Gastrocnemius medialis (tissue), 4 donors: ENCODE results near the gene CNNM2. TPM values are rescaled to one million over a fixed set of nuclear protein-coding genes. Genes with fewer than 3 reads are reported as not detected.
"Not testable (repeated sequence)": the region's sequence is repeated elsewhere in the genome, so short reads cannot be mapped to it uniquely, and the experiment has no call there.

Experiments used
- ATAC-seq, 2 donors: fragments of 150-250 bp; one replicate each; pipeline ENCODE4 v1.9.1; 2016
- DNase-seq, 2 donors: peaks; one replicate each; pipeline ENCODE4 v3.0.0-alpha.2; 2019
- H3K27ac ChIP-seq, 4 donors: fragments of 200-600 bp; sonication (generic); 1 replicate in 1 of 4; 2 replicates in 3 of 4; pipeline ENCODE4 v1.5.1; 2016 to 2018; ENCODE audit warnings: mild to moderate bottlenecking in 2 of 4, moderate library complexity in 1 of 4
- H3K27me3 ChIP-seq, 3 donors: fragments of 200-600 bp; sonication (generic) in 2 of 3; 1 replicate in 1 of 3; 2 replicates in 2 of 3; pipeline versions ENCODE4 v1.5.1 to v1.6.0; 2016 to 2019; ENCODE audit warnings: mild to moderate bottlenecking in 1 of 3, moderate library complexity in 1 of 3
- H3K36me3 ChIP-seq, 2 donors: fragments of 200-600 bp; sonication (generic) in 1 of 2; one replicate each; pipeline ENCODE4 v1.5.1; 2017 to 2018
- H3K4me1 ChIP-seq, 2 donors: fragments of 200-600 bp; sonication (generic) in 1 of 2; one replicate each; pipeline ENCODE4 v1.5.1; 2016 to 2017; ENCODE audit warnings: mild to moderate bottlenecking in 2 of 2
- H3K4me3 ChIP-seq, 4 donors: fragments of 200-600 bp; sonication (generic) in 3 of 4; 1 replicate in 1 of 4; 2 replicates in 3 of 4; pipeline ENCODE4 v1.5.1; 2016 to 2019; ENCODE audit warnings: mild to moderate bottlenecking in 2 of 4
- H3K9me3 ChIP-seq, 3 donors: fragments of 200-600 bp; sonication (generic) in 2 of 3; 1 replicate in 1 of 3; 2 replicates in 2 of 3; pipeline ENCODE4 v1.5.1; 2016 to 2019
- CTCF ChIP-seq, 5 experiments: fragments of 450-650 bp in 3 of 5; fragments of 200-600 bp in 2 of 5; sonication (generic) in 2 of 5; IDR thresholded peaks in 4 of 5; conservative IDR thresholded peaks in 1 of 5; 1 replicate in 4 of 5; 2 replicates in 1 of 5; pipeline ENCODE4 v1.5.1; 2016 to 2019; ENCODE audit warnings: antibody characterized with exemption in 5 of 5, mild to moderate bottlenecking in 3 of 5, moderate library complexity in 3 of 5
- POLR2A ChIP-seq, 2 donors: fragments of 450-650 bp; IDR thresholded peaks; one replicate each; pipeline ENCODE4 v1.6.1; 2017; ENCODE audit warnings: antibody characterized with exemption in 2 of 2, mild to moderate bottlenecking in 2 of 2, moderate library complexity in 2 of 2
- in situ Hi-C, 4 donors: fragments of 200-750 bp; cut with MboI; loops; one replicate each; pipeline versions ENCODE4 v1.15.0 to v1.8.0; 2017; ENCODE audit warnings: low sequenced_read_pairs in 4 of 4
- intact Hi-C: fragments of 100-400 bp; cut with DNase I; formaldehyde crosslinking; loops from one replicate; pipeline ENCODE4 v1.15.1; 2023; ENCODE audit warnings: low total_unique reads
- total RNA-seq, 4 donors: library from RNA; depleted of rRNA; stranded (reverse); fragments of >200 nt; gene quantifications; one replicate each; pipeline versions ENCODE4 v1.1.0 to v1.2.3, GENCODE V29; 2016

Gene CNNM2
- total RNA-seq, 4 donors from 2014 or later = 1.1 to 3.2 (median 2.0) TPM

DNA sequence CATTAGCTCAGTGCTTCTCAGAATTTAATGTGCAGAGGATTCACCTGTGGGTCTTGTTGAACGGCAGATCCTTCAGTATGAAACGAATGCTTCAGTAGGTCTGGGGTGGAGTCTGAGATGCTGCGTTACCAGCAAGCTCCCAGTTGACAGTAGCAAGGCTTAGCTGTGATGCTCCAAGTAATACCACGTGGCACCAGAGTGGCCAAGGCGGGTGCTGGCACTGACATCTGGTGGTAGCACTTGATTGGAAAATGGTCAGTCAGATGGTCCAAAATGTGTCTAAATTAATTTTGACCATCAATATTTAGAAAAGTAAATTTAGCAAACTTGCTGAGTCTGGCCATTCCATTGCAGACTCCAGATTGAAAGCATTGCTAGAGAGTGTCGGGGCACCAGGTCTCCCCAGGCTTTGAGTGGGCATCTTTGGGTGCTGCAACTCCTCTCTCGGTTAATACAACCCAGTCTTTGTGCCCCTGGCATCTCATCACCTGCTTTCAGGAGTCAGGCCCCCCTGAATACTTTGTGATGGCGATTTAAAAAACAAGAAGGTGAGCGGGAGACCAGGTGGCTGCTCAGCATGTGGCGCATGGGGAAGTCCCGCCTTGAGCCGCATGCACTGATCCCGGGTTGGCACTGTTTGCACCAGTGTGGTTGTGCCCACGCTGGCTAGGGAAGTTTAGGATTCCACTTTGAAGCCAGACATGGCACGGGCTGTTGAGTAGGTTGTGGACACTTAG is 144.9 kb downstream of the CNNM2 start:
- Histone ChIP-seq H3K9me3 (no peaks in the 10 kb centered on the region), H3K27ac (no peak overlapping the region), H3K36me3 (no peaks in the 10 kb centered on the region), H3K27me3 (no peaks in the 10 kb centered on the region), H3K4me1 (no peaks in the 10 kb centered on the region), H3K4me3 (no peak overlapping the region)
- ATAC-seq = no peak
- in situ Hi-C loops (loop anchor here in 2 of 4 donors (5.0 to 25.0 kb wide), 3 partner anchors 138 to 326 kb away; partner anchors contain the start of gene WBP1L (in 2 of the 2)), intact Hi-C loops (loop anchor here (10.0 kb wide), 1 partner anchor 338 kb away; no protein-coding TSS in a partner anchor)
- TF ChIP-seq CTCF (IDR thresholded peaks at IDR 0.05 in 4 of 5, conservative IDR thresholded peaks at IDR 0.05 in 1 of 5) = no peak
- no peak for TF ChIP-seq POLR2A (IDR thresholded peaks at IDR 0.05)
- DNase-seq = no peak

- Histone ChIP-seq H3K36me3 (no peaks in the 10 kb centered on the region), H3K27me3 (no peaks in the 10 kb centered on the region), H3K27ac (no peak overlapping the region), H3K4me1 (no peaks in the 10 kb centered on the region), H3K9me3 (no peaks in the 10 kb centered on the region), H3K4me3 (no peak overlapping the region)
- intact Hi-C loops = loop anchor here (10.0 kb wide), 1 partner anchor 340 kb away; no protein-coding TSS in a partner anchor
- no peak for TF ChIP-seq POLR2A (IDR thresholded peaks at IDR 0.05)
- no peak for TF ChIP-seq CTCF (IDR thresholded peaks at IDR 0.05 in 4 of 5, conservative IDR thresholded peaks at IDR 0.05 in 1 of 5)
- in situ Hi-C loops = loop anchor here in 2 of 4 donors (5.0 to 25.0 kb wide), 3 partner anchors 140 to 328 kb away; partner anchors contain the start of gene WBP1L (in 2 of the 2)
- DNase-seq (no peak), ATAC-seq (no peak)
Observed at GRCh38 chr10:103064956-103065355, 146.9 kb downstream of the CNNM2 start.

- Histone ChIP-seq H3K4me1 (no peaks in the 10 kb centered on the region), H3K9me3 (no peaks in the 10 kb centered on the region), H3K36me3 (no peaks in the 10 kb centered on the region), H3K27ac (no peak overlapping the region), H3K4me3 (no peak overlapping the region), H3K27me3 (no peaks in the 10 kb centered on the region)
- in situ Hi-C loops = loop anchor here in 2 of 4 donors (10.0 to 25.0 kb wide), 2 partner anchors 142 to 329 kb away; partner anchors contain the start of gene WBP1L (in 2 of the 2)
- no peak for TF ChIP-seq POLR2A (IDR thresholded peaks at IDR 0.05)
- no peak for TF ChIP-seq CTCF (IDR thresholded peaks at IDR 0.05 in 4 of 5, conservative IDR thresholded peaks at IDR 0.05 in 1 of 5)
- intact Hi-C loops = loop anchor here (10.0 kb wide), 1 partner anchor 342 kb away; no protein-coding TSS in a partner anchor
- ATAC-seq = no peak
- DNase-seq = no peak
Observed at GRCh38 chr10:103066141-103067098, 148.3 kb downstream of the CNNM2 start.

- not testable (repeated sequence) for H3K4me3 ChIP-seq, H3K4me1 ChIP-seq, ATAC-seq, H3K9me3 ChIP-seq, DNase-seq, H3K27me3 ChIP-seq, H3K27ac ChIP-seq, H3K36me3 ChIP-seq
- intact Hi-C loops = loop anchor here (10.0 kb wide), 1 partner anchor 342 kb away; no protein-coding TSS in a partner anchor
- in situ Hi-C loops = loop anchor here in 2 of 4 donors (10.0 to 25.0 kb wide), 2 partner anchors 142 to 330 kb away; partner anchors contain the start of gene WBP1L (in 2 of the 2)
Observed at GRCh38 chr10:103067099-103067477, 149.0 kb downstream of the CNNM2 start.
